HEK293 (cell line): ENCODE data around the gene EEF2KMT.
"Not testable (repeated sequence)": the region's sequence is repeated elsewhere in the genome, so short reads cannot be mapped to it uniquely, and the experiment has no call there.

Experiments
- BCL11A ChIP-seq: fragments of 450-650 bp; formaldehyde crosslinking; IDR thresholded peaks from 2 replicates; pipeline ENCODE4 v1.5.1; 2016; ENCODE audit warnings: low read depth, missing biosample characterization, missing genetic modification characterization
- OVOL3 ChIP-seq: fragments of 450-650 bp; formaldehyde crosslinking; IDR thresholded peaks from 2 replicates; pipeline ENCODE4 v1.5.1; 2016; ENCODE audit warnings: missing biosample characterization, missing genetic modification characterization
- PRDM1 ChIP-seq: fragments of 450-650 bp; formaldehyde crosslinking; IDR thresholded peaks from 2 replicates; pipeline ENCODE4; 2016; ENCODE audit warnings: missing biosample characterization, missing genetic modification characterization
- SP2 ChIP-seq: fragments of 450-650 bp; formaldehyde crosslinking; IDR thresholded peaks from 2 replicates; pipeline ENCODE4 v1.5.1; 2016; ENCODE audit warnings: missing biosample characterization, missing genetic modification characterization
- YY1 ChIP-seq: fragments of 450-650 bp; formaldehyde crosslinking; IDR thresholded peaks from 2 replicates; pipeline ENCODE4 v1.5.1; 2018; ENCODE audit warnings: missing biosample characterization, missing genetic modification characterization
- ZBTB20 ChIP-seq: fragments of 450-650 bp; formaldehyde crosslinking; IDR thresholded peaks from 2 replicates; pipeline ENCODE4 v1.5.1; 2016; ENCODE audit warnings: missing biosample characterization, missing genetic modification characterization
- ZNF121 ChIP-seq: fragments of 450-650 bp; formaldehyde crosslinking; IDR thresholded peaks from 2 replicates; pipeline ENCODE4 v1.5.1; 2016; ENCODE audit warnings: missing biosample characterization, missing genetic modification characterization
- ZNF174 ChIP-seq: fragments of 450-650 bp; formaldehyde crosslinking; IDR thresholded peaks from 2 replicates; pipeline ENCODE4 v1.5.0; 2017; ENCODE audit warnings: missing biosample characterization, mild to moderate bottlenecking, missing genetic modification characterization
- ZNF292 ChIP-seq: fragments of 450-650 bp; formaldehyde crosslinking; IDR thresholded peaks from 2 replicates; pipeline ENCODE4 v1.5.1; 2016; ENCODE audit warnings: low read depth, missing biosample characterization, missing genetic modification characterization, borderline replicate concordance
- ZNF558 ChIP-seq: fragments of 450-650 bp; formaldehyde crosslinking; IDR thresholded peaks from 2 replicates; pipeline ENCODE4 v1.5.1; 2016; ENCODE audit warnings: missing biosample characterization, missing genetic modification characterization
- TF ChIP-seq, protein P1 (sequence below): fragments of 450-650 bp; formaldehyde crosslinking; IDR thresholded peaks from 2 replicates; pipeline ENCODE4 v1.5.1; 2016; ENCODE audit warnings: missing biosample characterization, missing genetic modification characterization
- TF ChIP-seq, protein P2 (sequence below): fragments of 450-650 bp; formaldehyde crosslinking; IDR thresholded peaks from 2 replicates; pipeline ENCODE4 v1.5.1; 2016; ENCODE audit warnings: missing biosample characterization, missing genetic modification characterization
- TF ChIP-seq, protein P3 (sequence below): fragments of 450-650 bp; formaldehyde crosslinking; IDR thresholded peaks from 2 replicates; pipeline ENCODE4 v1.5.0; 2017; ENCODE audit warnings: missing biosample characterization, missing genetic modification characterization, borderline replicate concordance
- TF ChIP-seq, protein P4 (sequence below): fragments of 450-650 bp; formaldehyde crosslinking; IDR thresholded peaks from 2 replicates; pipeline ENCODE4 v1.5.1; 2017; ENCODE audit warnings: missing biosample characterization, missing genetic modification characterization

DNA sequence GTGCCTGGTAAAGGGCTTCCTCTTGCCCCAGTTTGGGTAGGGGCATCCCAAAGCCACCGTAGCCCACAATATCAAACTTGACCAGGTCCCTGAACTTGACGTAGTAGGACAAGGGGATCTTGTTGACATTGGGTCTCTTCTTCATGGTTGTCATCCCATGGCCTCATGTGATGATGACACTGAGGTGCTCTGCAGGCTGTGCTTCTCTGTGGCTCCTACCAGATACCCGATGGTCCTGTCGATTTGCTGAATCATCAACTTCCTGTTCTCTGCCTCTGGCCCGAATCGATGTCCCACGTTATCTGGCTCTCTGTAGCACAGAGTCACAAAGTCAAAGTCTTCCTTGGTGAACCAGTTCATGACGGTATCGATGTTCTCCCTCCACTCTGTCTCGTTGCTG, 13.3 kb upstream of the EEF2KMT start:
- TF ChIP-seq ZNF558; YY1; ZNF174; ZNF121 (tag by site-specific recombination); PRDM1 (tag by site-specific recombination); ZBTB20 (tag by site-specific recombination); OVOL3 (tag by site-specific recombination); ZNF292 (tag by site-specific recombination); SP2 (tag by site-specific recombination); BCL11A (tag by site-specific recombination): not testable (repeated sequence)
- TF ChIP-seq, protein P1, sequence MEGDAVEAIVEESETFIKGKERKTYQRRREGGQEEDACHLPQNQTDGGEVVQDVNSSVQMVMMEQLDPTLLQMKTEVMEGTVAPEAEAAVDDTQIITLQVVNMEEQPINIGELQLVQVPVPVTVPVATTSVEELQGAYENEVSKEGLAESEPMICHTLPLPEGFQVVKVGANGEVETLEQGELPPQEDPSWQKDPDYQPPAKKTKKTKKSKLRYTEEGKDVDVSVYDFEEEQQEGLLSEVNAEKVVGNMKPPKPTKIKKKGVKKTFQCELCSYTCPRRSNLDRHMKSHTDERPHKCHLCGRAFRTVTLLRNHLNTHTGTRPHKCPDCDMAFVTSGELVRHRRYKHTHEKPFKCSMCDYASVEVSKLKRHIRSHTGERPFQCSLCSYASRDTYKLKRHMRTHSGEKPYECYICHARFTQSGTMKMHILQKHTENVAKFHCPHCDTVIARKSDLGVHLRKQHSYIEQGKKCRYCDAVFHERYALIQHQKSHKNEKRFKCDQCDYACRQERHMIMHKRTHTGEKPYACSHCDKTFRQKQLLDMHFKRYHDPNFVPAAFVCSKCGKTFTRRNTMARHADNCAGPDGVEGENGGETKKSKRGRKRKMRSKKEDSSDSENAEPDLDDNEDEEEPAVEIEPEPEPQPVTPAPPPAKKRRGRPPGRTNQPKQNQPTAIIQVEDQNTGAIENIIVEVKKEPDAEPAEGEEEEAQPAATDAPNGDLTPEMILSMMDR: not testable (repeated sequence)
- TF ChIP-seq, protein P2, sequence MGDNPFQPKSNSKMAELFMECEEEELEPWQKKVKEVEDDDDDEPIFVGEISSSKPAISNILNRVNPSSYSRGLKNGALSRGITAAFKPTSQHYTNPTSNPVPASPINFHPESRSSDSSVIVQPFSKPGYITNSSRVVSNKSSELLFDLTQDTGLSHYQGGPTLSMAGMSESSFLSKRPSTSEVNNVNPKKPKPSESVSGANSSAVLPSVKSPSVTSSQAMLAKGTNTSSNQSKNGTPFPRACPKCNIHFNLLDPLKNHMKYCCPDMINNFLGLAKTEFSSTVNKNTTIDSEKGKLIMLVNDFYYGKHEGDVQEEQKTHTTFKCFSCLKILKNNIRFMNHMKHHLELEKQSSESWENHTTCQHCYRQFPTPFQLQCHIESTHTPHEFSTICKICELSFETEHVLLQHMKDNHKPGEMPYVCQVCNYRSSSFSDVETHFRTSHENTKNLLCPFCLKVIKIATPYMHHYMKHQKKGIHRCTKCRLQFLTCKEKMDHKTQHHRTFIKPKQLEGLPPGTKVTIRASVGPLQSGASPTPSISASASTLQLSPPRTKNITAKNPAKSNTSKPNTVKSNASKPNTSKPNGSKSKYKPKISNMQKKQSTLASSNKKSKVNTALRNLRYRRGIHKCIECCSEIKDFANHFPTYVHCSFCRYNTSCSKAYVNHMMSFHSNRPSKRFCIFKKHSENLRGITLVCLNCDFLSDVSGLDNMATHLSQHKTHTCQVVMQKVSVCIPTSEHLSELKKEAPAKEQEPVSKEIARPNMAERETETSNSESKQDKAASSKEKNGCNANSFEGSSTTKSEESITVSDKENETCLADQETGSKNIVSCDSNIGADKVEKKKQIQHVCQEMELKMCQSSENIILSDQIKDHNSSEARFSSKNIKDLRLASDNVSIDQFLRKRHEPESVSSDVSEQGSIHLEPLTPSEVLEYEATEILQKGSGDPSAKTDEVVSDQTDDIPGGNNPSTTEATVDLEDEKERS: not testable (repeated sequence)
- TF ChIP-seq, protein P3, sequence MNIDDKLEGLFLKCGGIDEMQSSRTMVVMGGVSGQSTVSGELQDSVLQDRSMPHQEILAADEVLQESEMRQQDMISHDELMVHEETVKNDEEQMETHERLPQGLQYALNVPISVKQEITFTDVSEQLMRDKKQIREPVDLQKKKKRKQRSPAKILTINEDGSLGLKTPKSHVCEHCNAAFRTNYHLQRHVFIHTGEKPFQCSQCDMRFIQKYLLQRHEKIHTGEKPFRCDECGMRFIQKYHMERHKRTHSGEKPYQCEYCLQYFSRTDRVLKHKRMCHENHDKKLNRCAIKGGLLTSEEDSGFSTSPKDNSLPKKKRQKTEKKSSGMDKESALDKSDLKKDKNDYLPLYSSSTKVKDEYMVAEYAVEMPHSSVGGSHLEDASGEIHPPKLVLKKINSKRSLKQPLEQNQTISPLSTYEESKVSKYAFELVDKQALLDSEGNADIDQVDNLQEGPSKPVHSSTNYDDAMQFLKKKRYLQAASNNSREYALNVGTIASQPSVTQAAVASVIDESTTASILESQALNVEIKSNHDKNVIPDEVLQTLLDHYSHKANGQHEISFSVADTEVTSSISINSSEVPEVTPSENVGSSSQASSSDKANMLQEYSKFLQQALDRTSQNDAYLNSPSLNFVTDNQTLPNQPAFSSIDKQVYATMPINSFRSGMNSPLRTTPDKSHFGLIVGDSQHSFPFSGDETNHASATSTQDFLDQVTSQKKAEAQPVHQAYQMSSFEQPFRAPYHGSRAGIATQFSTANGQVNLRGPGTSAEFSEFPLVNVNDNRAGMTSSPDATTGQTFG (tag by site-specific recombination): not testable (repeated sequence)
- TF ChIP-seq, protein P4, sequence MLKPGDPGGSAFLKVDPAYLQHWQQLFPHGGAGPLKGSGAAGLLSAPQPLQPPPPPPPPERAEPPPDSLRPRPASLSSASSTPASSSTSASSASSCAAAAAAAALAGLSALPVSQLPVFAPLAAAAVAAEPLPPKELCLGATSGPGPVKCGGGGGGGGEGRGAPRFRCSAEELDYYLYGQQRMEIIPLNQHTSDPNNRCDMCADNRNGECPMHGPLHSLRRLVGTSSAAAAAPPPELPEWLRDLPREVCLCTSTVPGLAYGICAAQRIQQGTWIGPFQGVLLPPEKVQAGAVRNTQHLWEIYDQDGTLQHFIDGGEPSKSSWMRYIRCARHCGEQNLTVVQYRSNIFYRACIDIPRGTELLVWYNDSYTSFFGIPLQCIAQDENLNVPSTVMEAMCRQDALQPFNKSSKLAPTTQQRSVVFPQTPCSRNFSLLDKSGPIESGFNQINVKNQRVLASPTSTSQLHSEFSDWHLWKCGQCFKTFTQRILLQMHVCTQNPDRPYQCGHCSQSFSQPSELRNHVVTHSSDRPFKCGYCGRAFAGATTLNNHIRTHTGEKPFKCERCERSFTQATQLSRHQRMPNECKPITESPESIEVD: not testable (repeated sequence)
